ENCODE data around the gene NTSR1. TPM values are rescaled to one million over a fixed set of nuclear protein-coding genes. Genes with fewer than 3 reads are reported as not detected.

NTSR1 gene
- total RNA-seq (2021) = 0.98 and 1.3 TPM in 2 replicates
- Bru-seq, nascent RNA = percentile 24 among the genes with signal in this experiment
- BruChase-seq, experiment 1, labeled RNA remaining after a 2-hour chase = percentile 16 among the genes with signal in this experiment
- BruChase-seq, experiment 2, labeled RNA remaining after a 6-hour chase = percentile 22 among the genes with signal in this experiment
- long read RNA-seq, partial matches to known transcripts = 0 of 2 reads
- long read RNA-seq, other reads (novel, unspliced or antisense) = 2 of 2 reads

GRCh38 chr20:62708591-62709536 lies at the start of gene NTSR1:
Gene NTSR1, plus strand, starts transcription at chr20:62708836. Its CDS starts 372 bp downstream, at chr20:62709208.
- CTCF ChIA-PET = no interaction called here
- intact Hi-C loops (cut with micrococcal nuclease; ENCODE audit: unreplicated experiment) = no loop called here
- no peaks in the 10 kb centered on the region for H3K9me3 ChIP-seq (ENCODE audit: insufficient read depth, low read depth)
- no peaks in the 10 kb centered on the region for H3K36me3 ChIP-seq (ENCODE audit: low read depth)
- no peaks in the 10 kb centered on the region for H3K27me3 ChIP-seq (ENCODE audit: insufficient read depth, low read depth)
- BruUV-seq (replicated peaks) = no TSS peak
- peaks cover 36% of the 10 kb centered on the region for H3K79me2 ChIP-seq (ENCODE audit: low read depth)
- peaks cover 41% of the 10 kb centered on the region for H3K4me1 ChIP-seq (replicated peaks; ENCODE audit: insufficient read depth)
- H3K9me2 ChIP-seq (ENCODE audit: insufficient read depth) = no peaks in the 10 kb centered on the region
- no peaks in the 10 kb centered on the region for H4K20me1 ChIP-seq (ENCODE audit: insufficient read depth)
- peak within 1 kb of the TSS; percentile 73 for H3K4me2 ChIP-seq
- no peak for TF ChIP-seq EZH2 (IDR thresholded peaks at IDR 0.05; ENCODE audit: low read depth)
- no peak for TF ChIP-seq CTCF (conservative IDR thresholded peaks at IDR 0.05)
- peak within 1 kb of the TSS; percentile 53; the same call in 1 of the 2 replicates for H3K4me3 ChIP-seq
- POLR2A ChIA-PET (ENCODE audit: unreplicated experiment) = no interaction called here
- H3K27ac ChIP-seq = no peak within 1 kb of the TSS
- H3F3A ChIP-seq (ENCODE audit: insufficient read depth, low read depth) = peaks cover 36% of the 10 kb centered on the region
- no peak for DNase-seq
- H2AFZ ChIP-seq = no peak within 1 kb of the TSS

GRCh38 chr20:62659488-62660239 lies 49.0 kb upstream of the NTSR1 start:
- H3K79me2 ChIP-seq (ENCODE audit: low read depth) = peaks cover 37% of the 10 kb centered on the region
- no peak overlapping the region for H3K27ac ChIP-seq
- peaks cover 31% of the 10 kb centered on the region for H3K36me3 ChIP-seq (ENCODE audit: low read depth)
- no TSS peak for BruUV-seq (replicated peaks)
- H3F3A ChIP-seq (ENCODE audit: insufficient read depth, low read depth) = peaks cover 43% of the 10 kb centered on the region; the same call in 1 of the 2 replicates
- peaks cover 64% of the 10 kb centered on the region for H4K20me1 ChIP-seq (ENCODE audit: insufficient read depth)
- no peaks in the 10 kb centered on the region for H3K9me3 ChIP-seq (ENCODE audit: insufficient read depth, low read depth)
- no peaks in the 10 kb centered on the region for H3K4me1 ChIP-seq (replicated peaks; ENCODE audit: insufficient read depth)
- TF ChIP-seq EZH2 (IDR thresholded peaks at IDR 0.05; ENCODE audit: low read depth) (no peak), CTCF (conservative IDR thresholded peaks at IDR 0.05) (no peak)
- H2AFZ ChIP-seq = no peak overlapping the region
- CTCF ChIA-PET = no interaction called here
- no peaks in the 10 kb centered on the region for H3K9me2 ChIP-seq (ENCODE audit: insufficient read depth)
- DNase-seq = no peak
- H3K27me3 ChIP-seq (ENCODE audit: insufficient read depth, low read depth) = no peaks in the 10 kb centered on the region
- no peak overlapping the region for H3K4me2 ChIP-seq
- H3K4me3 ChIP-seq = no peak overlapping the region
- POLR2A ChIA-PET (ENCODE audit: unreplicated experiment) = no interaction called here
- intact Hi-C loops (cut with micrococcal nuclease; ENCODE audit: unreplicated experiment) = no loop called here

GRCh38 chr20:62660240-62660615 lies 48.4 kb upstream of the NTSR1 start:
- Histone ChIP-seq H2AFZ (no peak overlapping the region), H3F3A (ENCODE audit: insufficient read depth, low read depth) (peaks cover 43% of the 10 kb centered on the region; the same call in 1 of the 2 replicates), H3K4me3 (no peak overlapping the region), H3K9me3 (ENCODE audit: insufficient read depth, low read depth) (no peaks in the 10 kb centered on the region), H3K79me2 (ENCODE audit: low read depth) (peaks cover 32% of the 10 kb centered on the region), H3K27me3 (ENCODE audit: insufficient read depth, low read depth) (no peaks in the 10 kb centered on the region), H3K36me3 (ENCODE audit: low read depth) (peaks cover 32% of the 10 kb centered on the region), H3K4me1 (replicated peaks; ENCODE audit: insufficient read depth) (no peaks in the 10 kb centered on the region), H3K27ac (no peak overlapping the region), H3K4me2 (no peak overlapping the region), H3K9me2 (ENCODE audit: insufficient read depth) (no peaks in the 10 kb centered on the region), H4K20me1 (ENCODE audit: insufficient read depth) (peaks cover 64% of the 10 kb centered on the region)
- DNase-seq = no peak
- intact Hi-C loops (cut with micrococcal nuclease; ENCODE audit: unreplicated experiment) = no loop called here
- POLR2A ChIA-PET (ENCODE audit: unreplicated experiment) = no interaction called here
- TF ChIP-seq EZH2 (IDR thresholded peaks at IDR 0.05; ENCODE audit: low read depth) (no peak), CTCF (conservative IDR thresholded peaks at IDR 0.05) (no peak)
- no TSS peak for BruUV-seq (replicated peaks)
- CTCF ChIA-PET = no interaction called here

All from PC-9 (cell line).